HG03066 (cell line): Measurements from ENCODE around the gene KANSL1.
"Not testable (repeated sequence)": the region's sequence is repeated elsewhere in the genome, so short reads cannot be mapped to it uniquely, and the experiment has no call there.

Experiments used
- ATAC-seq: cut with Tn5 transposase; IDR thresholded peaks from one replicate; pipeline ENCODE4 v1.9.1; 2021; ENCODE audit warnings: low read depth; ENCODE audit not compliant: unreplicated experiment

KANSL1 gene, protein sequence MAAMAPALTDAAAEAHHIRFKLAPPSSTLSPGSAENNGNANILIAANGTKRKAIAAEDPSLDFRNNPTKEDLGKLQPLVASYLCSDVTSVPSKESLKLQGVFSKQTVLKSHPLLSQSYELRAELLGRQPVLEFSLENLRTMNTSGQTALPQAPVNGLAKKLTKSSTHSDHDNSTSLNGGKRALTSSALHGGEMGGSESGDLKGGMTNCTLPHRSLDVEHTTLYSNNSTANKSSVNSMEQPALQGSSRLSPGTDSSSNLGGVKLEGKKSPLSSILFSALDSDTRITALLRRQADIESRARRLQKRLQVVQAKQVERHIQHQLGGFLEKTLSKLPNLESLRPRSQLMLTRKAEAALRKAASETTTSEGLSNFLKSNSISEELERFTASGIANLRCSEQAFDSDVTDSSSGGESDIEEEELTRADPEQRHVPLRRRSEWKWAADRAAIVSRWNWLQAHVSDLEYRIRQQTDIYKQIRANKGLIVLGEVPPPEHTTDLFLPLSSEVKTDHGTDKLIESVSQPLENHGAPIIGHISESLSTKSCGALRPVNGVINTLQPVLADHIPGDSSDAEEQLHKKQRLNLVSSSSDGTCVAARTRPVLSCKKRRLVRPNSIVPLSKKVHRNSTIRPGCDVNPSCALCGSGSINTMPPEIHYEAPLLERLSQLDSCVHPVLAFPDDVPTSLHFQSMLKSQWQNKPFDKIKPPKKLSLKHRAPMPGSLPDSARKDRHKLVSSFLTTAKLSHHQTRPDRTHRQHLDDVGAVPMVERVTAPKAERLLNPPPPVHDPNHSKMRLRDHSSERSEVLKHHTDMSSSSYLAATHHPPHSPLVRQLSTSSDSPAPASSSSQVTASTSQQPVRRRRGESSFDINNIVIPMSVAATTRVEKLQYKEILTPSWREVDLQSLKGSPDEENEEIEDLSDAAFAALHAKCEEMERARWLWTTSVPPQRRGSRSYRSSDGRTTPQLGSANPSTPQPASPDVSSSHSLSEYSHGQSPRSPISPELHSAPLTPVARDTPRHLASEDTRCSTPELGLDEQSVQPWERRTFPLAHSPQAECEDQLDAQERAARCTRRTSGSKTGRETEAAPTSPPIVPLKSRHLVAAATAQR (N-terminal part only)

DNA sequence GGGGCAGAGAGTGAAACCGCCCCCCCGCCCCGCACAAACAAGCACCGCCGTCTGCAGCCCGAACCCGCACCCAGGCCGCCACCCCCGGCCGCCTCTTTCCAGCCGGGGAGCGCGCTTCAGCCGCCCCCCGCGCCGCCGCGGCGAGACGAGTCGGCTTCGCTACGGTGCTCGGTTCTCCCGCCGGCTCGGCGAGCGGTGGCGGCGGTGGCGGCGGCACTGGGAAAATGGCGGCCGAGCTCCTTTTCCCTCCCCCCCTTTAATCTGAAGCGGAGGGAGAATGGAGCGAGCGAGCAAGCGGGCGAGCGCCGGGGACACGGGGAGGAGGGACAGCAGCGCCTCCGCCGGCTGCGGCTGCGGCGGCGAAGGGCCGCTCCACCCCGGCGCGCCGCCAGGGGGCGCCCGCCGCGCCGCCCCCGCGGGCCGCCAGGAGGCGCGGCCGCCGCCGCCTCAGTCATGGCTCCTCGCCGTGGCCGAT, at the start of gene KANSL1:
Gene KANSL1, minus strand, starts transcription at position 279 of the 475 bp plus-strand sequence. CDS start 21,286 bp downstream, outside the sequence.
- ATAC-seq, result peak; percentile 59

DNA sequence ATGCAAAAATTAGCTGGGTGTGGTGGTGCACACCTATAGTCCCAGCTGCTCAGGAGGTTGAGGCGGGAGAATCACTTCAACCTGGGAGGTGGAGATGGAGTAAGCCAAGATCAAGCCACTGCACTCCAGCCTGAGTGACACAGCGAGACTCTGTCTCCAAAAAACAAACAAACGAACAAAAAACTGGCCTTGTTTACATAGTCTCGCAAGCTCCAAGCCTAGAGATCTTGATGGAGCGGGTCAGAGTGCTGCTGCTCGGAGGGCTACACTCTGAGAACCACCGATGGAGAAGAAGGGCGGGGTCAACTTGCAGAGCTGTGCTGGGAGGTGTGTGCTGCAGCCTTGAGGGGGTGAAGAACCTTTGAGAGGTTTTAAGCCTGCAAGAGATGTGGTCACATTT, 38.1 kb upstream of the KANSL1 start:
- not testable (repeated sequence) for ATAC-seq

DNA sequence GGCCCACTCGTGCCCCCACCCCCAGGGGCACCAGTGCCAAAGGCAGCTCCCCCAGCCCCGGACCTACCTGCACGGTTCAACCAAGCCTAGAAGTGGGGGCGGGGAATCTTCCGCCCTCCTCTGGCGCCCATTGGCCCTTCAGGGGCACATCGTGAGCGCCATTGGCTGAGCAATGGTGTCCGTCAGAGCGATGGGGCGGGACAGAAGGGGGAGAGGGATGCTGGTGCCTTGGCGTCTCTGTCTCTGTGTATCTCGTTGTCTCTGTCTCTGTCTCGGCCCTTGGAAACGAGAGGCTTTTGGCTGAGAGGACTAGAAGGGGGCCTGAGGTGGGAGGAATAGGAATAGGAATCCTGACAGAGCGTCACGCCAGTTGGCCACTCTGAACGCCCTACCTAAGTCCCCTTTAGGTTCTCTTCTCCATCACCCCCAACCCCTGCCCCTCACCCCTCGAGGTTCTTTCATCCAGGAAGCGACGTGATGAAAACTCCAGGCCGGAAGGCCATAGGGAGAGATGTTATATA, 32.1 kb upstream of the KANSL1 start:
- peak; percentile 98 for ATAC-seq

DNA sequence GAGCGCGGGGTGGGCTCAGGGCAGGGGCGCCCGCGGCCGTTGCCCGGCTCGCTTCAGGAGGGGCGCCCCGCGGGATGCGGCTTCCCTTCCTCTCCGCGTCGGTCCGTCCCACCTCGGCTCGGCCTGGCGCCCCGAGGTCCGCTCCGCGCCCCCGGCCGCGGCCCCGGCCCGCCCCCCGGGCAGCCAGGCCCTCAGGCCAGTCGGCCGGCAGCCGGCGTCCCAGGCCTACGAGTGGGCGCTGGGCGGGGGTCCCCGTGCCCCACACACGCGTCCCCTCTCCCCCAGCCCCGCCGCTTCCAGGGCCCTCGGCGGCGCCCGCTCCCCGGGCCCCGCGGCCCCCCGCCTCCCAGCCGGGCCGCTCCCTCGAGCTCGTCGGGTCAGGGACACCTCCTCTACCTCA, 31.6 kb upstream of the KANSL1 start:
- ATAC-seq, result peak; percentile 33

DNA sequence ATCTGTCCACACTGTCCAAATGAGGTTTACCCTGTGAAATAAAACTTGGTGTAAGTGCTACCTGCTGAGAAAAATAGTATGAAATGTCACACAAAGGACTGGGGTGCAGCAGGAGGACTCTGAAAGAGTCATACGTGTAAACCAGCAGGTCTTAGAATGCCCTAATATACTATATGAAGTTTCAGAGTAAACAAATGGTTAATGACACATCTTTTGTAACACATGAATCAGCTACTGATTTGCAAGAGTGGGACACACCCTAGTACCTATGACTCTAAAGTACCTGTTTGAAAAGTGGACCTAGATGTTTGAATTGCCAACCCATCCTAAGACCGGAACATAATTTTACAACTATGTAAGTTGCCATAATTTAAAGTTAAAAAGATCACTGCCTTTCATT, 29.8 kb upstream of the KANSL1 start:
- ATAC-seq, result not testable (repeated sequence)

DNA sequence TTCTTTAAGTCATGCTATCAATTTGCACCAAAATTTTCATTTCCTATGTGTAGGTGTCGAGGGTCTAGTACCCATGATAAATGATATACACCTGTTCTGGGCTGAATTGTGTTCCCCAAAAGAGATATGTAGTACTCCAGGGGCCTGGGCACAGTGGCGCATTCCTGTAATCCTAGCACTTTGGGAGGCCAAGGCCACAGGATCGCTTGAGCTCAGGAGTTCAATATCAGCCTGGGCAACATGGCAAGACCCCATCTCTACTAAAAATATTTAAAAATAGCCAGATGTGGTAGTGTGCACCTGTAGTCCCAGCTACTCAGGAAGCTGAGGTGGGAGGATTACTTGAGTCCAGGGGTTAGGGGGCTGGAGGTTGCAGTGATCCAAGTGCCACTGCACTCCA, 23.5 kb upstream of the KANSL1 start:
- no peak for ATAC-seq

DNA sequence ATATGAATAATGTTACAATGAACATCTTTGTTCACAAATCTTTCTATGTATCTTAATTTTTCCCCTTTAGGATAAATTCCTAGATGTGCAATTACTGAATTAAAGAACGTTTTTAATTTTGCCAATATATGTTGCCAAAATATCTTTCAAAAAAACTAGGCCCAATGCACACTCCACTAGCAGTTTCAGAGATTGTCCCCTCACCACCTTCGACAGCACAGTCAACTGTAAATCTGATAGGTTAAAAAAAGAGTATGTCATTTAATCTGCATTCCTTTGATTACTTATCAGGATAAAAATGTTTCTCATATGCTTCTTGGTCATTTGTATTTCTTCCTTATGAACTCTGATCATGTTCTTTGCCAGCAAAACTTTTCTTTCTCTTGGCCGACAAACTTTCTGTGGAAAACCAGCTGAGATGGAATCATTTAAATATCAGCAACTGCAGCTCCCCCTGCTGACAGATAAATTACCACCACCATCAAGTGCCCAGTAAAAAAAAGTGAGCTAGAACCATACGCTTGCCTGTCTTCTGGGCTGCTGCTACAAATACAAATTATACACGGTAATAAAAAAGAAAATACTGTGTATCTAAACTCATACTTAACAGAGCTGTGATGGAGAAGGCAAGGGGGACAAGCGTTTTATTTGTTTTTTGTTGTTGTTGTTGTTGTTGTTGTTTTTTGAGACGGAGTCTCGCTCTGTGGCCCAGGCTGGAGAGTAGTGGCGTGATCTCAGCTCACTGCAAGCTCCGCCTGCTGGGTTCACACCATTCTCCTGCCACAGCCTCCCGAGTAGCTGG, 19.6 kb upstream of the KANSL1 start:
- no peak for ATAC-seq

DNA sequence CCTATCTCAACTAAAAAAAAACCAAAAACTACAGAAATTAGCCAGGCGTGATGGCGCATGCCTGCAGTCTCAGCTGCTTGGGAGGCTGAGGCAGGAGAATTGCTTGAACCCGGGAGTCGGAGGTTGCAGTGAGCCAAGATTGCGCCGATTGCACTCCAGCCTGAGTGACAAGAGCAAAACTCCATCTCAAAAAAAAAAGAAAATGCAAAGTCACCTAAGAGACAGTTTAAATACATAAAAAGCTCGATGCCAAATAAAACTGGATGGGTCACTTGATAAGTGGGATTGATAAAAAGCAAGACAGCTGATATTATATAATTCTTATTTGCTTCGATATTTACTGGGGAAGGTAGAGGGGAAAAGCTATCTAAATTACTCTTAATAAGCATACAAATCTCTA, 15.8 kb upstream of the KANSL1 start:
- no peak for ATAC-seq

DNA sequence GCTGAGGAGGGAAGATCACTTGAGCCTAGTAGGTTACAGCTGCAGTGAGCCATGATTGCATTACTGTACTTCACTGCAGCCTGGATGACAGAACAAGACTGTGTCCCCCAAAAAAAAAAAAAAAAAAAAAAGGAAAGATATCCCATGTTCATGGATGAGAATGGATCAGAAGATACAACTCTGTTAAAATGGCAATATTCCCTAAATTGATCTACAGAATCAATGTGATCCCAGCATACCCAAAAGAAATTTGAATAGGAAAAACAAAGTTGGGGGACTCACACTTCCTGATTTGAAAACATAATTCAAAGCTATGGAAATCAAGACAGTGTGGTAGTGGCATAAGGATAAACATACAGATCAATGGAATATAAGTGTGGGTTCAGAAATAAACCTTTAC, 12.7 kb upstream of the KANSL1 start:
- ATAC-seq, result no peak

DNA sequence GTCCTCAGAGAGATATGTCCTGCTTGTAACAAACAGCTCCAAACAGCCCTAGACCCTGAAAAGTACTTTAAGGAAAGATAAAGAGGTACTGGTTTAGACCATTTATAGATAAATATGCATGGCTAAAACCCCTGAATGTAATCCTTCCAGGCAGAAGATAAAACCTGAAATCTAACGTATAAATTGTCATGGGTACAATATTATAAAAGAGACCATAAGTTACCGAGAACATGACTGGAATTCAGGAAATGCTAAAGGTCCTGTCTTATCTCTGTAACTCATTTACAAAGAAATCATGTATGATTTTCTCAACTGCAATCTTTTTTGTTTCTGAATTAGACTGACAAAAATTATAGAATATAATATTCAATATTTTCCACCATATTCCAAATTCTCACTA, 9.2 kb upstream of the KANSL1 start:
- no peak for ATAC-seq

DNA sequence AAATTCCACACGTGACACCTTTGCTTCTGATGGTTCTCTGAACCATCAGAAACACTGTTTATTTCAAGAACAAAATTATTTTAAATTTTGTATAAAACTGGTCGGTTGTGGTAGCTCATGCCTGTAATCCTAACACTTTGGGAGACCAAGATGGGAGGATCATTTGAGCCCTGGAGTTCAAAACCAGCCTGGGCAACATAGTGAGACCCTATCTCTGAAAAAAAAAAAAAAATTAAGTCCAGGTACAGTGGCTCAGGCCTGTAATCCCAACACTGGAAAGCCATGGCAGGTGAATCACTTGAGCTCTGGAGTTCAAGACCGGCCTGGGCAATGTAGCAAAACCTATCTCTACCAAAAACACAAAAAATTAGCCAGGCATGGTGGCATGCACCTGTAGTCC, 8.3 kb upstream of the KANSL1 start:
- ATAC-seq, result no peak

DNA sequence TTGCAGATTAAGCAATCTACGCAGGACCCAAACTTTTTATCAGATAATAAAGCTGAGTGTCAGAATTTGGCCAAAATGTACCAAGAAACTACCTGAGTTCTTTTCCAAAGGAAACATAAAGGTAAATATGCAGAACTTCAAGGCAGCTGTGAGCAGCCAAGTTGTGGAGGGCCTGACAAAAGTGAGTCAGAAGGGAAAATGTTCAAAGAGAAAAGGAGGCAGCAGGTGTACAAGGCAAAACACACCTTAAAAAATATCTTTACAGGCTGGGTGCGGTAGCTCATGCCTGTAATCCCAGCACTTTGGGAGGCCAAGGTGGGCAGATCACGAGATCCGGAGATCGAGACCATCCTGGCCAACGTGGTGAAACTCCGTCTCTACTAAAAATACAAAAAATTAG, 7.0 kb upstream of the KANSL1 start:
- no peak for ATAC-seq

DNA sequence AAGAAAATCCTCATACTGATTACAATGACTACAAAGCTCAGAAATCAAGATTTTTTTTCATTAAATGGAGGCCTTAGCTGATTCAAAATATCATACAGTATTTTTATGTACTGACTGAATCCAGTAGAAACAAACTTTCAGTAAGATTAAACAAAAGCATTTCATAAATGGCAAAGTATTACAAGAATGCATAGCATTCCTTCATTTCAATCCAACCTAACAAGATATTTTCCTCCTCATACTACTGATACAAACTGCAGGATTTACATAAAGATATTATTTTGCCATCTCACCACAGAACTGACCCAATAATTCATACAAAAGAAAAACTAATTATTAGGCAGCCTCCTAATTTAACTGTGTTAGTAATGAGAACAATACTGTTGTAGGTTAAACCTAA, 6.2 kb upstream of the KANSL1 start:
- ATAC-seq, result no peak

DNA sequence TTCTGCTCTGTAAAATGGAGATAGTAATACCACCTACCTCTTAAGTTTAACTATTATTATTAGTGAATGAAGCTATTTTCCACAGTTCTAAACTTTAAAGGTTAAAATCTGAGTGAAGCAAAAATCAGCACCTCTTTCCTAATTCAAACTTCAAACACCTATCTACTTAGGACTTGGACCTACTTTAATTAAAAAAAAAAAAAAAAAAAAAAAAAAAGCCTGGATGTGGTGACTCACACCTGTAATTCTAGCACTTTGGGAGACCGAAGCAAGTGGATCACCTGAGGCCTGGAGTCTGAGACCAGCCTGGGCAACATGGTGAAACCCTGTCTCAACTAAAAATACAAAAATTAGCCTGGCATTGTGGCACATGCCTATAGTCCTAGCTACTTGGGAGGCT, 5.0 kb upstream of the KANSL1 start:
- no peak for ATAC-seq

DNA sequence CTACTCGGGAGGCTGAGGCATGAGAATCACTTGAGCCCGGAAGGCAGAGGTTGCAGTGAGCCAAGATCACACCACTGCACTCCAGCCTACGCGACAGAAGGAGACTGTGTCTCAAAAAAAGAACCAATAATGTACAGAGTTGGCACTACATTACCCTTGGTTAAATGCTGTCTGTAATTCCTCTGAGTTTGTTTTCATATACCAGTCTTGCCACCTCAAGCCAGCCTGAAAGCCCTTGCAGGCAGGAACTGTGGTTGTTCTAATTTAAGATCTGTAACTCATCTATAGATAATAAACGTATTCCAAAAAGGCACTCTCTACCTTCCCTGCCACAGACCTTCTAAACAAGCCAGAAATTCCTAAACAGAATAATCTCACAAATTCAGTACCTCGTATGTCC, 4.3 kb upstream of the KANSL1 start:
- no peak for ATAC-seq

DNA sequence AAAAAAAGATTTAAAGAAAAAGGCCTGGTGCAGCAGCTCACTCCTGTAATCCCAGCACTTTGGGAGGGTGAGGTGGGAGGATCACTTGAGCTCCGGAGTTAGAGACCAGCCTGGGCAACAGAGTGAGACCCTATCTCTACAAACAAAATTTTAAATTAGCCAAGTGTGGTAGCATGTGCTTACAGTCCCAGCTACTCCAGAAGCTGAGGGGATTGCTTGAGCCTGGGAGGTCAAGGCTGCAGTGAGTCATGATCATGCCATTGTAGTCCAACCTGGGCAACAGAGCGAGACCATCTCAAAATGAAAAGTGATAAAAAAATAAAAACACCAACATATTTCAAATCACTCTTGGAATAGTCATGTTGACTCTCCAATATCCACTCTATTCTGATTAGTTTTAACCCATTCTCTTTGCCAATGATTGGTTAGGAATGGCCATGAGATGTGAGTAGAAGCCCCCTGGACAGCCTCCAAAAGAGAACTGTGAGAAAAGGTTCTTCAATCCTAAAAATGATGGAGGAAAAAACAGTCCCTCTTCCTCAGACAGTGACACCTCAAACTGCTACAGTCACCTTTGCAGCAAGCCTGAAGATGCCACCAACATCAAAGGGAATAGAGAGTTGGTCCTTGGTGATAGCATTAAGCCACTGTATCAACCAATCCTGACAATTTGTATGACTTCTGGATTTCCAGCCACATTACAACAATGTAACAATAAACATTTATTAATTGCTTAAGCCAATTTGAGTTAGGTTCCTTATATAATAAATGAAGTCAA, 2.9 kb upstream of the KANSL1 start:
- no peak for ATAC-seq

DNA sequence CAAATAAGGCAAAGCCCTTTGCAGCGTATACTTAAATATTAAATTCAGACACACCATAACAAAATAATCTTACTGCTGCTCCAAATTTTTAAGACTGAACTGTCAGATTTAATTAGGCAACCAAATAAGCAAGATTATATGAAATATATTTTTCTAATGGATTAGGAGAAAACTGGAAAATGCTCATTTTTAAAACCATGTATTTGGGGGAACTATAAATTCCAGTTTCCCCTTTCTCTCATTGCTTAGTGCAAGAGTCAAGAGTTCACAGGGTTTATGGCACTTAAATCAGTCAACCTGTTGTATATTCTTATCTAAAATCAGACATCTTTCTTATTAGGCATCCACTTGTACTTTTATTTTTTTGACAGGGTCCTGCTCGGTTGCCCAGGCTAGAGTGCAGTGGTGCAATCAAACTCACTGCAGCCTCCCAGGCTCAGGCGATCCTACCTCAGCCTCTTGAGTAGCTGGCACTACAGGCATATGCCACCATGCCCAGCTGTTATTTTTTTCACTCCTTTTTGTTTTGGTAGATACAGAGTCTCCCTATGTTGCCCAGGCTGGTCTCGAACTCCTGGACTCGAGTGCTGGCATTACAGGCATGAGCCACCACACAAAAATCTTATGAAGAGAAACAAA, 2.1 kb upstream of the KANSL1 start:
- ATAC-seq, result no peak

DNA sequence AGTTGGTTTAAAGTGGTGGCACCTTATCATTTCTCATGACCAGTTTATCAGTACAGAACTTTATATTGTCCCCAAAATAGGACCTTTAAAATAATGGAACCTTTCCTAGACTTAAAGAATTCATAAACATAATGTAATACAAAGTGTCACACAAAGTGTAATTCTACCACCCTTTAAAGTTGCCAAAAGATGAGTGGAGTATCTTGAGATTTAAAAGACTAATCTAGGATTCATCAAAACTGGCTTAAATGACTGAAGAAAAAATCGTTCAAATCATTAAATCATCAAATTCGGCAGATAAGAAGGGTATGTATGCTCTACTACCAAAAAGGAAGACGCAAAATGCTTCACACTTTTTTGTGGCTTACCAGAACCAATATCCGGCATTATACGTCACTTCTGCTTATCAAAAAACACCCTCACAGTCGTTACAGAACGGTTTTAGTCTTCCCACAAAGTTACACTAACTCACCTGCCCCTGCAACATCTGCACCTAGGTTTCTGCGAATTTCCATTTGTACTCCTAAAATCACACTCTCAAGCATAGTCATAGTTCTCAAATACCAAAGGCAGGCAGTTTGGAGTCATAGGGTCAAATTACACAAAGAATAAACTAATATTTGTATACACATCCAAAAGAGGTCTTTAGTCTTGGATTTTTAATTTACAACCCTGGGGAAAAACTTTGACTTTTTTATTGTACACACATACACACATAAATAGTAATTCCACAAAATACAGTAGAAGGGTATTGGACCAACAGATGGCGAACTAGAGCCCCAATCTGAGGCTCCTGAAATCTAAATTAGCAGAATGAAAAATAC, 1.4 kb upstream of the KANSL1 start:
- ATAC-seq, result no peak
